ENCODE measurements around the gene DCT.

- TF ChIP-seq CTCF (IDR thresholded peaks at IDR 0.05) (no peak), POLR2A (IDR thresholded peaks at IDR 0.05) (no peak)
Observed at GRCh38 chr13:94411747-94412146, 67.7 kb downstream of the DCT start.

All from breast epithelium (tissue), 3 donors.